SK-N-SH (cell line): ENCODE measurements around the gene G2E3.

Experiments
- CTCF ChIP-seq: fragments of 200-600 bp; sonication (generic); IDR thresholded peaks from 2 replicates; pipeline ENCODE4 v1.6.1; 2017; ENCODE audit warnings: antibody characterized with exemption, mild to moderate bottlenecking, moderate library complexity
- EP300 ChIP-seq, 2 experiments: IDR thresholded peaks; 2 replicates each; pipeline versions ENCODE4 v1.4.0 to v1.6.1; 2012; ENCODE audit warnings: borderline replicate concordance in 1 of 2, low read depth in 1 of 2, low read length in 1 of 2
- MEF2A ChIP-seq: IDR thresholded peaks from 2 replicates; pipeline ENCODE4 v1.4.0; 2012; ENCODE audit warnings: low read depth, borderline replicate concordance
- RCOR1 ChIP-seq: fragments of 150-350 bp; IDR thresholded peaks from 2 replicates; pipeline ENCODE4 v1.6.1; 2017; ENCODE audit warnings: antibody characterized with exemption, low read length
- TEAD4 ChIP-seq: IDR thresholded peaks from 2 replicates; pipeline ENCODE4 v1.4.0; 2012; ENCODE audit warnings: mild to moderate bottlenecking, borderline replicate concordance; ENCODE audit not compliant: insufficient read depth

- TF ChIP-seq EP300 (IDR thresholded peaks at IDR 0.05; ENCODE audit: borderline replicate concordance in 1 of 2, low read depth in 1 of 2, low read length in 1 of 2) (no peak), TEAD4 (no peak), RCOR1 (no peak), CTCF (no peak), MEF2A (no peak)
Observed at GRCh38 chr14:30519961-30520360, 39.0 kb upstream of the G2E3 start.
